HT-29 (cell line): Measurements from ENCODE around the gene CDC42EP4. TPM values are rescaled to one million over a fixed set of nuclear protein-coding genes. Genes with fewer than 3 reads are reported as not detected.

Experiments
- DNase-seq: peaks from one replicate; pipeline ENCODE4 v3.0.0-alpha.2; 2015; ENCODE audit warnings: low spot score
- total RNA-seq: library from RNA; depleted of rRNA; stranded (reverse); fragments of >200 nt; shearing (Covaris generic); gene quantifications from 2 replicates; pipeline ENCODE4 v1.2.3, GENCODE V29; 2014; rRNA removed

CDC42EP4 gene
- total RNA-seq, 1 experiment from 2014 or later: 109 TPM

DNA sequence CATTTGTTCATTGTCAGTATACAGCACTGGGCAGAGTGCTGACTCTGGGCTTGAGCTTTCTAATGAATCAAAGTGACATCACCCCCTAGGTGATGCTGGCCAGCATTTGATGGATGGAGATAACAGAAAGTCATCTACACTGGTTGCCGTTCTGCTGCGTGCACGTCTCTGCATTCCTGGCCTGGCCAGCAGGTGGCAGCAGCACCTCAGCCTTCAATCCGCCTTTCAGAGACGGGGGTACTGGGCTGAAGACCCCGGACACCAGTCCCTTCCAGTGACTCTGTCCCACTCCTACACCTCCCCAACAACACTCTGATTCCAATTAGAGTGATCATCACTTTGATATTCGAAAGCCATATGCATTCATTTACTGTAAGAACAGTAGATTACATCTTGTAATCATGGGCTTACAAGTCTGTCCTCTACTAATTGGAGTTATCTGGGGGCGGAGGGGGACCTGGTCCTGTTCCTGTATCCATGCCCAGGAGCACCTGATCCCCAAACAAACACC, 56.1 kb downstream of the CDC42EP4 start:
- DNase-seq: peak; percentile 75

DNA sequence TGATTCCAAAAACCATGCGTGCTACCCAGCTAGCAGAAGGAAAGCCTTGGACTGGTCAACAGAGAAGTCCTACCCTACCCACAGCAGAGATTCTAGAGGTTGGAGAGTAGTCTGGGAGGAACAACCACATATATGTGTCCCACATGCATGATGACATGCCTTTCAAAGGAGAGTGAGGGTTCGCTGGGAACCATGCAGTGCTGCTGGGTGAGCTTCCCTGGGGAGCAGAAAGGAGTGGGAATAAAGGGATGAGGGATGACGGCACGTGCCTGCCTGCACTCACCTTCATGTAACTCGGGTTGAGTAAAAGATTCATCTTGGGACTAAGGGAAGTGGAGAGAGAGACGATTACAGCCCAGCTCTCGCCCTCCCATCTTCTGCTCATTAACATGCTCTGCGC, 59.9 kb downstream of the CDC42EP4 start:
- DNase-seq: no peak

DNA sequence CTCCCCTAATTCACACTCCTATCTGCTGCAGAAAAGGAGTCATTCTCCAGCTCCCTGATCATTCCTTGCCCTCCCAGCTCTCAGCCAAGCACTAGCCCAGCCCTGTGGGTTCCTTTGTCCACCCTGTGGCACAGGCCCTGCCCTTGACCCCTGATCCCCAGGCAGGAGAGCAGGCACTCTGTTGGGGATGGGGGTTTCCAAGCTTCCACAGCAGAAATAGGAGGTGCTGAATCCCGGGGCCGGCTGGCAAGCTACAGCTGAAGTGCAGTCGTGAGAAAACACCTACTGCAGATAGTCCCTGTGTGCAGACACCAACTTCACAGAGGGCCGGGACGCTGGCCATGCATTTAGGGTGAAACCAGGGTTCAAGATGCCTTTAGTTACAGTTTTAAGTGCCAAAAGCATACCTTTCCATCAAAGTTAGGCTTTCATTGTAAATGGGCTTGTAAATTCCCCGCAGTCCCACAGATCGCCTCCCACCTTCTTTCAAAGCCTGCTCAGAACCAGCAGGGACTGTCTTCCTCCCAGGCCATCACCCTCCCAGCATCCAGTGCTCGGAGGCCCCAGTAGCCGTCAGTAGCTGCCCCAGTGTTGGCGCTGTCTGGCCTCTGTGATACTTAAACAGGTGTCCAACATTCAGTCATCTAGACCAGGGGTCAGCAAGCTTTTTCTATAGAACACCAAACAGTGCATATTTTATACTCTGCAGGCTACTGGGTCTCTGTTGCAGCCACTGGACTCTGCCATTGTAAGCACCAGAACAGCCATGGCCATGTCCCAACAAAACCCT, 60.8 kb downstream of the CDC42EP4 start:
- DNase-seq: no peak

DNA sequence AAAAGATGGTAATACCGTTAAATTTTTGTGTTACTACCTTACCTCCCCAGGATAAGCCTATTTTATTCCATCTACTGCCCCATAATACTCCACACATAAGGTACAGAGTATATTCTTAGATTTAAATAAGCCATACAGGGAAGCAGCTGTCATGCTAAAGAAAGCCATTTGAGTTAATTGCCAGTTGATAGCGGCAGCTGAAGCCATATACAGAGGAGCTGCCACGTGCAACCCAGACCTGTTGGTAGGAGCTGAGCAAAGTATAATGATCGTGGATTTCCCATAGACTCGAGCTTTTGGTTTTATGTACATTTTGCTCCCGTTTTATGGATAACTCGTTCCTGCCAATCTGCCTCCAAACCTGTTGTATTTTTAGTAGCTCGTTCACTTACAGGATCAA, 62.1 kb downstream of the CDC42EP4 start:
- DNase-seq: no peak

DNA sequence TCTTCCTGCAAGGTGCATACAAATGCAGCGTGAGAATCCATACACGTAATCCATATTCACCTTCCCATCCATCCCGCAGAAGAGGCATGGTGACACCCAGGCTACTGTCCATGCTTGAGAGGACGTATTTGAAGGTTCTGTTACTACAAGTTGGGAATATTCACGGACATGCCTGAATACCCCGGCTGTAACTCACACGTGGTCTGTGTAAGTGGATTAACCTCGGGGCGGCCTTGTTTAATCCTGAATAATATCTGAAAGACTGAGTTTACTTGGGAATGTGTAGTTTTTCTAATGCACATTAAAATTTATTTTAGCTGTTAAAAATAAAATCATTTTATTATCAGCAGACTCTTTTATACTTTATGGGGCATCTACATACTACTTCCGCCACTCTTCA, 63.3 kb downstream of the CDC42EP4 start:
- no peak for DNase-seq

DNA sequence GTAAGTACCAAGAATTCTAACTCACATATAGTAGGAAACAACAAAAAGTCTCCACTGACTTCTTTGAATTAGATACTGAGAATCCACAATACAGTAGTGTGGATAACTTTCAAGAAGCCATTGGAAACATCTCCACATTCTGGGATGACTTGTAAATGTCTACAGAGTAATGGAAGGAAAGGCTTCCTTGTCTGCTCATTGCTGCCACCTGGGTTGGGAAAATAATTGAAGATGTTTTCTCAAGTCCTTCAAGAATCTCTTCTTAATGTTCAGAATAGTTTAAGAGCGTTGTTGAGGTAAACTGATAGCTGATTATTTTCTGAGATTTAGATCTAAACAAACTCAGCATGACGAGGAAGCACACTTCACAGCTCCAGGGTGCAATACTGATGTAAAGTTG, 64.1 kb downstream of the CDC42EP4 start:
- DNase-seq: no peak

DNA sequence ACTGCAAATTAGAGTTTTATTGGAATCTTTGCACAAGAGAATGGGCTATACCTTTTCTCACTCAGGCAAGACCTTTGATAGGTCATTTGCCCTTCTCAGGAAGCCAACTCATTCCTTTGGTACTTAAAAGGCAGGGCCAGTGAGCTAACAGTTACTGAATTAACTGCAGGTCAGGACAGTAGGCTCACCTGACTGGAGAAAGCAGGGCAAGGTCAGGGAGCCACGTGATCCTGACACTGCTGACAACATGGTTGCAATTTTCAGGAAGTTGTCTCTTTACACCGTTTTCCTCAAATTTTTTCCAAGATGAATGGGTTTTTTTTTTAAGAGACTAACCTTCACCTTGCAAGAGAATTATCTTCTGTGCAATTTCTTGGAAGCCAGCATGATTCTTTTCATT, 71.2 kb downstream of the CDC42EP4 start:
- no peak for DNase-seq

DNA sequence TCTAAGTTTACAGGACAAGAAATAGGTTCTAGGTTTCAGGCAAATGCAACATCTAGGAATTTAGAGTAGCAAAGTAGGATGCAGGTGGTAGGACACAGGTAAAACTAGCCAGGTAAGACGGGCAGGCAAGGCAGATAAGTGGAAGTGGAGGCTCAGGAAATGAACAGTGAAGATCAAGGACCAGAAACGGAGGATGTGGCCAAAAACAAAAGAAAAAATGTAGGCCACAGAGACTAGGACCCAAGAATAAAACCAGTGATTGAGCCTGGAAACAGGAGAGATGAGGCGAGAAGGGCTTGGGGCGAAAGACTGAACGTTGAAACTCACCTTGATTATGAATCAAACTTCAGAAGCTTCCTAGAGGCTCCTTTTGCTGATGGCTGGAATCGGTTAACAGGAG, 74.1 kb downstream of the CDC42EP4 start:
- DNase-seq: no peak

DNA sequence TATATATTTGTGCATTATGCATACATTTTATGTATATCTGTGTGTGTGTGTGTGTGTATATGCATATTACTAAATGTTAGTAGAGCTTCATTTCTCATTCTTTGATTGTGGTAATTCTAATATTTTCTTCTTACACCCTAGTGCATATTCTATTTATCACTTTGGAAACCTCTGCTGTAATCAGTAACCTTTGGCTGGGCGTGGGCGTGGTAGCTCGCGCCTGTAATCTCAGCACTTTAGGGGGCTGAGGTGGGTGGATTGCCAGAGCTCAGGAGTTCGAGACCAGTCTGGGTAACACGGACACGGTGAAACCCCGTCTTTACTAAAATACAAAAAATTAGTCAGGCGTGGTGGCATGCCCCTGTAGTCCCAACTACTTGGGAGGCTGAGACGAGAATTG, 77.1 kb downstream of the CDC42EP4 start:
- DNase-seq: no peak

Other genes with a start within 250 kb of the CDC42EP4 start
- gene SLC39A11, start 219.3 kb downstream of the CDC42EP4 start, total RNA-seq: 18.1 and 20.7 TPM in 2 replicates
- not detected in 2 replicates for gene SSTR2, start 147.0 kb downstream of the CDC42EP4 start, total RNA-seq
- 16.3 and 23.0 TPM in 2 replicates for gene COG1, start 118.9 kb downstream of the CDC42EP4 start, total RNA-seq
- gene CPSF4L, start 50.1 kb downstream of the CDC42EP4 start, total RNA-seq: 0.13 TPM in 1 of 2 replicates, not detected in the other